IMR-90 (cell line): ENCODE data around the gene CDC40. TPM values are rescaled to one million over a fixed set of nuclear protein-coding genes. Genes with fewer than 3 reads are reported as not detected.
A peak's percentile ranks its signal among the peaks of the same experiment; 100 is the strongest.

Source experiments
- ATAC-seq: fragments of 200-7000 bp; cut with Tn5 transposase; 2 replicates; pipeline ENCODE4 v1.9.1; 2020; ENCODE audit warnings: low read depth, mild to moderate bottlenecking, moderate library complexity
- BruUV-seq: library from RNA; stranded (reverse); fragments of 400-500 nt; replicated peaks from 2 replicates; lab custom pipeline; 2021; lab: Mats Ljungman, UMichigan
- CTCF ChIA-PET: fragments of 300-600 bp; formaldehyde crosslinking; extraction: SDS; loops from one replicate; lab custom pipeline; 2021; ENCODE audit warnings: antibody characterized with exemption; lab: Yijun Ruan, JAX
- POLR2A ChIA-PET: fragments of 300-600 bp; sonication (Branson Sonifier 250); formaldehyde crosslinking; loops from one replicate; lab custom pipeline; 2022; ENCODE audit warnings: antibody characterized with exemption; ENCODE audit not compliant: unreplicated experiment; lab: Charles Lee
- DNase-seq: peaks from one replicate; pipeline ENCODE4 v3.0.0; 2013
- H2AFZ ChIP-seq: replicated peaks from 2 replicates; pipeline ENCODE3; 2013; ENCODE audit warnings: low read length, mild to moderate bottlenecking; ENCODE audit not compliant: poor library complexity
- H2AK5ac ChIP-seq: 2 replicates; pipeline ENCODE4 v1.6.1; 2013; ENCODE audit warnings: low read depth, low read length, inconsistent platforms
- H2AK9ac ChIP-seq: replicated peaks from 2 replicates; pipeline ENCODE3; 2013; ENCODE audit warnings: mild to moderate bottlenecking, low read depth, low read length, moderate library complexity; ENCODE audit not compliant: poor library complexity
- H2BK120ac ChIP-seq: 2 replicates; pipeline ENCODE4 v1.6.1; 2013; ENCODE audit warnings: low read depth, low read length, inconsistent platforms
- H2BK15ac ChIP-seq: 3 replicates; pipeline ENCODE4 v1.6.1; 2013; ENCODE audit warnings: low read depth, low read length, inconsistent platforms
- H2BK20ac ChIP-seq: 2 replicates; pipeline ENCODE4 v1.6.1; 2013; ENCODE audit warnings: low read depth, mild to moderate bottlenecking, inconsistent platforms, low read length, moderate library complexity
- H2BK5ac ChIP-seq: 2 replicates; pipeline ENCODE4 v1.6.1; 2013; ENCODE audit warnings: mild to moderate bottlenecking, low read depth, low read length, inconsistent platforms; ENCODE audit not compliant: poor library complexity, severe bottlenecking
- H3K14ac ChIP-seq: replicated peaks from 2 replicates; pipeline ENCODE4 v1.6.1; 2013; ENCODE audit warnings: low read depth, low read length, inconsistent platforms
- H3K18ac ChIP-seq: 2 replicates; pipeline ENCODE4 v1.6.1; 2013; ENCODE audit warnings: low read depth, low read length, control low read depth
- H3K23ac ChIP-seq: 2 replicates; pipeline ENCODE4 v1.6.1; 2013; ENCODE audit warnings: low read depth, low read length, inconsistent platforms
- H3K27ac ChIP-seq: 2 replicates; pipeline ENCODE4 v1.5.1; 2013; ENCODE audit warnings: mild to moderate bottlenecking, control low read depth, low read length; ENCODE audit not compliant: insufficient read depth
- H3K27me3 ChIP-seq: 2 replicates; pipeline ENCODE4 v1.6.1; 2013; ENCODE audit warnings: low read length; ENCODE audit not compliant: control insufficient read depth, insufficient read depth
- H3K36me3 ChIP-seq: 2 replicates; pipeline ENCODE4 v1.6.1; 2013; ENCODE audit warnings: low read length, mixed read lengths; ENCODE audit not compliant: control insufficient read depth, insufficient read depth
- H3K4ac ChIP-seq: 2 replicates; pipeline ENCODE4 v1.6.1; 2013; ENCODE audit warnings: low read depth, low read length, inconsistent platforms
- H3K4me1 ChIP-seq: 2 replicates; pipeline ENCODE4 v1.6.1; 2013; ENCODE audit warnings: low read length, mixed read lengths; ENCODE audit not compliant: control insufficient read depth, insufficient read depth
- H3K4me2 ChIP-seq: 2 replicates; pipeline ENCODE4 v1.6.1; 2013; ENCODE audit warnings: low read depth, mild to moderate bottlenecking, control low read depth, low read length, moderate library complexity
- H3K4me3 ChIP-seq: 2 replicates; pipeline ENCODE4 v1.5.1; 2013; ENCODE audit warnings: low read depth, mild to moderate bottlenecking, control low read depth, low read length, moderate library complexity; ENCODE audit not compliant: insufficient read depth
- H3K56ac ChIP-seq: 2 replicates; pipeline ENCODE4 v1.6.1; 2013; ENCODE audit warnings: low read length, inconsistent platforms; ENCODE audit not compliant: insufficient read depth; ENCODE audit errors: extremely low read depth
- H3K79me1 ChIP-seq, 2 experiments: 2 replicates each; pipeline ENCODE4 v1.6.1; 2013; ENCODE audit warnings: low read length in 2 of 2, inconsistent platforms in 1 of 2, low read depth in 1 of 2
- H3K9ac ChIP-seq: 2 replicates; pipeline ENCODE4 v1.6.1; 2013; ENCODE audit warnings: low read depth, low read length, control low read depth
- H3K9me1 ChIP-seq: 2 replicates; pipeline ENCODE4 v1.6.1; 2013; ENCODE audit warnings: low read length, inconsistent platforms; ENCODE audit not compliant: insufficient read depth
- H3K9me3 ChIP-seq: 2 replicates; pipeline ENCODE4 v1.6.1; 2013; ENCODE audit warnings: low read length; ENCODE audit not compliant: control insufficient read depth, insufficient read depth
- H4K20me1 ChIP-seq: 2 replicates; pipeline ENCODE4 v1.6.1; 2013; ENCODE audit warnings: low read length, inconsistent platforms; ENCODE audit not compliant: insufficient read depth
- H4K5ac ChIP-seq: 2 replicates; pipeline ENCODE4 v1.6.1; 2013; ENCODE audit warnings: mild to moderate bottlenecking, low read depth, low read length, control low read depth
- H4K8ac ChIP-seq, 2 experiments: 2 replicates each; pipeline ENCODE4 v1.6.1; 2013; ENCODE audit warnings: low read depth in 2 of 2, low read length in 2 of 2, control low read depth in 1 of 2, inconsistent platforms in 1 of 2
- H4K91ac ChIP-seq: 2 replicates; pipeline ENCODE4 v1.6.1; 2013; ENCODE audit warnings: low read depth, low read length, inconsistent platforms; ENCODE audit not compliant: insufficient read depth
- BHLHE40 ChIP-seq: fragments of 150-350 bp; IDR thresholded peaks from 2 replicates; pipeline ENCODE4 v1.6.1; 2016; ENCODE audit warnings: mild to moderate bottlenecking, low read depth, low read length
- CEBPB ChIP-seq: IDR thresholded peaks from 2 replicates; pipeline ENCODE4 v1.6.1; 2012; ENCODE audit warnings: low read depth, low read length, improper control_type of control experiment
- CHD1 ChIP-seq: IDR thresholded peaks from 2 replicates; pipeline ENCODE4 v1.6.1; 2012; ENCODE audit warnings: low read depth, low read length, improper control_type of control experiment
- CTCF ChIP-seq: conservative IDR thresholded peaks from 2 replicates; pipeline ENCODE4 v1.5.1; 2012; ENCODE audit warnings: mild to moderate bottlenecking, low read depth, low read length, improper control_type of control experiment
- MAFK ChIP-seq: IDR thresholded peaks from 2 replicates; pipeline ENCODE4 v1.6.1; 2012; ENCODE audit warnings: low read depth, low read length, improper control_type of control experiment
- MAZ ChIP-seq: IDR thresholded peaks from 2 replicates; pipeline ENCODE4 v1.6.1; 2012; ENCODE audit warnings: low read depth, mild to moderate bottlenecking, low read length, improper control_type of control experiment, moderate library complexity, borderline replicate concordance
- MXI1 ChIP-seq: IDR thresholded peaks from 2 replicates; pipeline ENCODE4 v1.6.1; 2012; ENCODE audit warnings: low read depth, mild to moderate bottlenecking, low read length, moderate library complexity, borderline replicate concordance
- NFE2L2 ChIP-seq: fragments of 150-350 bp; IDR thresholded peaks from 2 replicates; pipeline ENCODE4 v1.6.1; 2016; ENCODE audit warnings: low read depth, mild to moderate bottlenecking, low read length
- POLR2A ChIP-seq: IDR thresholded peaks from 2 replicates; pipeline ENCODE4 v1.6.1; 2012; ENCODE audit warnings: mild to moderate bottlenecking, low read depth, low read length
- RAD21 ChIP-seq: IDR thresholded peaks from 2 replicates; pipeline ENCODE4 v1.6.1; 2012; ENCODE audit warnings: low read length, improper control_type of control experiment
- RFX5 ChIP-seq: IDR thresholded peaks from 2 replicates; pipeline ENCODE4 v1.8.0; 2012; ENCODE audit warnings: low read depth, mild to moderate bottlenecking, low read length, moderate library complexity
- USF2 ChIP-seq: fragments of 150-350 bp; IDR thresholded peaks from 2 replicates; pipeline ENCODE4 v1.6.1; 2017; ENCODE audit warnings: mild to moderate bottlenecking, antibody characterized with exemption, low read length, low read depth
- whole genome bisulfite sequencing, 2 experiments: methylation state at CpG; one replicate each; pipeline versions ENCODE4 v1.1.5 to v1.1.7; 2013; ENCODE audit warnings: missing lambda C conversion rate in 2 of 2; ENCODE audit not compliant: insufficient read length in 1 of 2; ENCODE audit errors: extremely low coverage in 2 of 2; 5-methylcytosine and 5-hydroxymethylcytosine counted together
- dilution Hi-C: fragments of 300-500 bp; cut with HindIII; formaldehyde crosslinking; loops from one replicate; pipeline ENCODE4 v1.14.3; 2018; ENCODE audit warnings: low sequenced_read_pairs; ENCODE audit not compliant: unreplicated experiment
- in situ Hi-C: fragments of 300-500 bp; cut with MboI; formaldehyde crosslinking; loops from 3 replicates; pipeline ENCODE4 v1.14.3; 2019; ENCODE audit warnings: low sequenced_read_pairs, inconsistent platforms, mixed read lengths
- intact Hi-C: fragments of 100-400 bp; cut with micrococcal nuclease; formaldehyde crosslinking; loops from 2 replicates; pipeline ENCODE4 v1.10.0; 2022
- polyA plus RNA-seq, 3 experiments: library from polyadenylated mRNA; depleted of rRNA; stranded (reverse); fragments of >200 nt; gene quantifications; 2 replicates each; pipeline ENCODE4 v1.2.3, GENCODE V29; 2012; ENCODE audit warnings: low replicate concordance in 1 of 3
- total RNA-seq: library from RNA; depleted of rRNA; stranded (reverse); fragments of >200 nt; gene quantifications from 2 replicates; pipeline ENCODE4 v1.2.3, GENCODE V29; 2012

The CDC40 gene
- total and polyA plus RNA-seq, 2 of the 4 experiments (the other 2 are of a cell fraction): 7.0 to 16.8 TPM

- Histone ChIP-seq H2BK120ac (peak within 1 kb of the TSS; percentile 97), H2BK20ac (peak within 1 kb of the TSS; percentile 84; the same call in 1 of the 2 replicates), H3K9me1 (peaks cover 8% of the 10 kb centered on the region), H3K23ac (peak within 1 kb of the TSS; percentile 96), H3K9ac (peak within 1 kb of the TSS; percentile 98), H2BK15ac (peak within 1 kb of the TSS; percentile 25; the same call in 2 of the 3 replicates), H3K27me3 (no peaks in the 10 kb centered on the region), H2BK5ac (peak within 1 kb of the TSS; percentile 96), H4K8ac (peak within 1 kb of the TSS; percentile 74 to 98), H2AFZ (peak within 1 kb of the TSS; percentile 99), H3K9me3 (no peaks in the 10 kb centered on the region), H3K36me3 (no peaks in the 10 kb centered on the region), H2AK9ac (peak within 1 kb of the TSS; percentile 96), H4K91ac (peak within 1 kb of the TSS; percentile 96), H3K4me1 (0 out of 2 replicates have a peak, but pooled peaks cover 5% of the 10 kb centered on the region), H3K27ac (peak within 1 kb of the TSS; percentile 98), H4K5ac (peak within 1 kb of the TSS; percentile 83), H3K14ac (peak within 1 kb of the TSS; percentile 93), H3K18ac (peak within 1 kb of the TSS; percentile 94), H3K4me3 (peak within 1 kb of the TSS; percentile 81), H4K20me1 (0 out of 2 replicates have a peak, but pooled peaks cover 3% of the 10 kb centered on the region), H3K4me2 (peak within 1 kb of the TSS; percentile 92), H3K79me1 (peaks cover 12 to 38% of the 10 kb centered on the region in 2 experiments), H3K56ac (peak within 1 kb of the TSS; percentile 93), H3K4ac (peak within 1 kb of the TSS; percentile 94), H2AK5ac (peak within 1 kb of the TSS; percentile 22; the same call in 1 of the 2 replicates)
- no TSS peak for BruUV-seq
- WGBS, 2 experiments: 0% methylated on average over 10 of the region's 62 CpGs; no CpG with 5 or more reads in 1 of the 2 experiments
- DNase-seq (peak; percentile 98), ATAC-seq (peak; percentile 95)
- ChIA-PET CTCF (interaction anchor here (1.8 to 2.5 kb wide), 2 partner anchors 140 to 211 kb away, joined by 4 to 19 read pairs; no protein-coding TSS in a partner anchor), POLR2A (interaction anchor here (0.5 to 0.7 kb wide), 2 partner anchors 26 to 68 kb away, joined by 3 read pairs; no protein-coding TSS in a partner anchor)
- in situ Hi-C loops: no loop called here
- intact Hi-C loops: loop anchor here (2.0 to 5.0 kb wide), 4 partner anchors 83 to 163 kb away; no protein-coding TSS in a partner anchor
- dilution Hi-C loops: no loop called here
- TF ChIP-seq MXI1 (peak; percentile 29; the same call in 1 of the 2 replicates), CTCF (no peak), BHLHE40 (peak; percentile 83; the same call in 1 of the 2 replicates), NFE2L2 (no peak), CEBPB (peak; percentile 99), POLR2A (no peak; the same call in 1 of the 2 replicates), USF2 (peak; percentile 13; the same call in 1 of the 2 replicates), CHD1 (no peak; the same call in 1 of the 2 replicates), RFX5 (no peak), MAZ (no peak; the same call in 1 of the 2 replicates), MAFK (no peak), RAD21 (no peak)
Observed at GRCh38 chr6:110179406-110180227, 610 bp upstream of the CDC40 start, which contains the start of gene WASF1. WASF1 (minus strand) TSS chr6:110179670; CDS start chr6:110127601, 52,069 bp downstream.
